ENCODE measurements around the gene IL22. TPM values are rescaled to one million over a fixed set of nuclear protein-coding genes. Genes with fewer than 3 reads are reported as not detected.

IL22 gene
- total RNA-seq (2014; rRNA removed; shearing (Covaris generic)) (not detected in 2 replicates), total RNA-seq (2022) (not detected in 2 replicates), Bru-seq, nascent RNA (not detected), BruChase-seq, experiment 1, labeled RNA remaining after a 6-hour chase (not detected), BruChase-seq, experiment 2, labeled RNA remaining after a 2-hour chase (not detected)
- long read RNA-seq = 0 reads

GRCh38 chr12:68253504-68253903 is at the start of gene IL22:
Gene IL22 (minus strand): TSS chr12:68253604. CDS start chr12:68253448, 156 bp downstream.
- ChIA-PET POLR2A (no interaction called here), CTCF (ENCODE audit: unreplicated experiment) (no interaction called here)
- H3K4me3 ChIP-seq (ENCODE audit: low read depth, low read length, poor library complexity, severe bottlenecking) = no peak within 1 kb of the TSS
- H3K4me1 ChIP-seq (ENCODE audit: insufficient read depth, low read length, poor library complexity, severe bottlenecking) = no peaks in the 10 kb centered on the region
- H4K20me1 ChIP-seq (ENCODE audit: insufficient read depth, low read length) = no peaks in the 10 kb centered on the region
- H3K4me2 ChIP-seq (ENCODE audit: low read length) = no peak within 1 kb of the TSS
- BruUV-seq (replicated peaks) = no TSS peak
- H3K79me2 ChIP-seq (ENCODE audit: insufficient read depth, low read depth, low read length) = no peaks in the 10 kb centered on the region
- no peak within 1 kb of the TSS for H2AFZ ChIP-seq (ENCODE audit: low read length)
- no peak for DNase-seq (ENCODE audit: low spot score)
- H3K9me2 ChIP-seq (ENCODE audit: insufficient read depth, low read length) = no peaks in the 10 kb centered on the region
- intact Hi-C loops (cut with micrococcal nuclease; ENCODE audit: unreplicated experiment) = no loop called here
- no peaks in the 10 kb centered on the region for H3K36me3 ChIP-seq (ENCODE audit: insufficient read depth, low read length)
- no peak within 1 kb of the TSS for H3K27ac ChIP-seq (ENCODE audit: low read depth, low read length, poor library complexity, severe bottlenecking)
- no peaks in the 10 kb centered on the region for H3K9me3 ChIP-seq (ENCODE audit: low read length)
- no peak for TF ChIP-seq EZH2phosphoT487 (IDR thresholded peaks at IDR 0.05; ENCODE audit: borderline replicate concordance, low read depth, low read length)
- TF ChIP-seq CTCF (conservative IDR thresholded peaks at IDR 0.05; ENCODE audit: low read length) = no peak

GRCh38 chr12:68297929-68298328 is 44.5 kb upstream of the IL22 start:
- POLR2A ChIA-PET = no interaction called here
- no peaks in the 10 kb centered on the region for H3K9me3 ChIP-seq (ENCODE audit: low read length)
- H4K20me1 ChIP-seq (ENCODE audit: insufficient read depth, low read length) = no peaks in the 10 kb centered on the region
- BruUV-seq (replicated peaks) = no TSS peak
- TF ChIP-seq CTCF (conservative IDR thresholded peaks at IDR 0.05; ENCODE audit: low read length) (no peak), EZH2phosphoT487 (IDR thresholded peaks at IDR 0.05; ENCODE audit: borderline replicate concordance, low read depth, low read length) (no peak)
- H3K27ac ChIP-seq (ENCODE audit: low read depth, low read length, poor library complexity, severe bottlenecking) = no peak overlapping the region
- H3K36me3 ChIP-seq (ENCODE audit: insufficient read depth, low read length) = peaks cover 70% of the 10 kb centered on the region
- no peak overlapping the region for H3K4me3 ChIP-seq (ENCODE audit: low read depth, low read length, poor library complexity, severe bottlenecking)
- DNase-seq (ENCODE audit: low spot score) = no peak
- no peaks in the 10 kb centered on the region for H3K79me2 ChIP-seq (ENCODE audit: insufficient read depth, low read depth, low read length)
- CTCF ChIA-PET (ENCODE audit: unreplicated experiment) = no interaction called here
- no peak overlapping the region for H2AFZ ChIP-seq (ENCODE audit: low read length)
- no peak overlapping the region for H3K4me2 ChIP-seq (ENCODE audit: low read length)
- intact Hi-C loops (cut with micrococcal nuclease; ENCODE audit: unreplicated experiment) = no loop called here
- no peaks in the 10 kb centered on the region for H3K4me1 ChIP-seq (ENCODE audit: insufficient read depth, low read length, poor library complexity, severe bottlenecking)
- H3K9me2 ChIP-seq (ENCODE audit: insufficient read depth, low read length) = no peaks in the 10 kb centered on the region

- no TSS peak for BruUV-seq (replicated peaks)
- intact Hi-C loops (cut with micrococcal nuclease; ENCODE audit: unreplicated experiment) = no loop called here
Measured at GRCh38 chr12:68294251-68294650, 40.8 kb upstream of the IL22 start.

More at GRCh38 chr12:68294251-68294650, 40.8 kb upstream of the IL22 start:
- H3K4me3 ChIP-seq (ENCODE audit: low read depth, low read length, poor library complexity, severe bottlenecking) = no peak overlapping the region
- ChIA-PET POLR2A (interaction anchor here (0.5 to 0.7 kb wide), 2 partner anchors 425 to 564 kb away, joined by 3 read pairs; no protein-coding TSS in a partner anchor), CTCF (ENCODE audit: unreplicated experiment) (no interaction called here)
- H4K20me1 ChIP-seq (ENCODE audit: insufficient read depth, low read length) = no peaks in the 10 kb centered on the region
- H3K27ac ChIP-seq (ENCODE audit: low read depth, low read length, poor library complexity, severe bottlenecking) = no peak overlapping the region
- H3K9me3 ChIP-seq (ENCODE audit: low read length) = no peaks in the 10 kb centered on the region
- H3K9me2 ChIP-seq (ENCODE audit: insufficient read depth, low read length) = no peaks in the 10 kb centered on the region
- H3K4me1 ChIP-seq (ENCODE audit: insufficient read depth, low read length, poor library complexity, severe bottlenecking) = no peaks in the 10 kb centered on the region
- no peak overlapping the region for H2AFZ ChIP-seq (ENCODE audit: low read length)
- peaks cover 34% of the 10 kb centered on the region for H3K36me3 ChIP-seq (ENCODE audit: insufficient read depth, low read length)
- TF ChIP-seq CTCF (conservative IDR thresholded peaks at IDR 0.05; ENCODE audit: low read length) (no peak), EZH2phosphoT487 (IDR thresholded peaks at IDR 0.05; ENCODE audit: borderline replicate concordance, low read depth, low read length) (no peak)
- no peak overlapping the region for H3K4me2 ChIP-seq (ENCODE audit: low read length)
- H3K79me2 ChIP-seq (ENCODE audit: insufficient read depth, low read depth, low read length) = no peaks in the 10 kb centered on the region
- DNase-seq (ENCODE audit: low spot score) = no peak
